H9 (cell line): Measurements from ENCODE around the gene BCORL1. TPM values are rescaled to one million over a fixed set of nuclear protein-coding genes. Genes with fewer than 3 reads are reported as not detected.

ENCODE experiments used
- DNase-seq: peaks from one replicate; pipeline ENCODE4 v3.0.0-alpha.2; 2017
- H2AFZ ChIP-seq: one replicate; pipeline ENCODE4 v1.6.1; 2013; ENCODE audit warnings: mild to moderate bottlenecking, low read length, control low read depth, moderate library complexity
- H2AK5ac ChIP-seq: 2 replicates; pipeline ENCODE4 v1.6.1; 2013; ENCODE audit warnings: low read length, control low read depth, mixed read lengths; ENCODE audit not compliant: insufficient read length
- H2BK120ac ChIP-seq: one replicate; pipeline ENCODE4 v1.6.1; 2013; ENCODE audit warnings: low read depth, mild to moderate bottlenecking, low read length, control low read depth, inconsistent platforms; ENCODE audit not compliant: poor library complexity, severe bottlenecking
- H2BK12ac ChIP-seq: 2 replicates; pipeline ENCODE4 v1.6.1; 2013; ENCODE audit warnings: low read length, control low read depth, mixed read lengths, low read depth; ENCODE audit not compliant: insufficient read length
- H2BK15ac ChIP-seq: 2 replicates; pipeline ENCODE4 v1.6.1; 2013; ENCODE audit warnings: low read depth, low read length, control low read depth
- H2BK20ac ChIP-seq: one replicate; pipeline ENCODE4 v1.6.1; 2013; ENCODE audit warnings: low read depth, mild to moderate bottlenecking, low read length, control low read depth, inconsistent platforms; ENCODE audit not compliant: poor library complexity, severe bottlenecking
- H2BK5ac ChIP-seq: 2 replicates; pipeline ENCODE4 v1.6.1; 2013; ENCODE audit warnings: low read length, control low read depth, mixed read lengths; ENCODE audit not compliant: insufficient read length
- H3K14ac ChIP-seq: 2 replicates; pipeline ENCODE4 v1.6.1; 2013; ENCODE audit warnings: low read length, control low read depth; ENCODE audit not compliant: insufficient read depth
- H3K18ac ChIP-seq: 2 replicates; pipeline ENCODE4 v1.6.1; 2013; ENCODE audit warnings: low read depth, mild to moderate bottlenecking, mixed read lengths, low read length, control low read depth; ENCODE audit not compliant: insufficient read length
- H3K23ac ChIP-seq: 2 replicates; pipeline ENCODE4 v1.6.1; 2013; ENCODE audit warnings: low read length, control low read depth, mixed read lengths, low read depth; ENCODE audit not compliant: insufficient read length
- H3K23me2 ChIP-seq: 2 replicates; pipeline ENCODE4 v1.6.1; 2013; ENCODE audit warnings: low read depth, mild to moderate bottlenecking, mixed read lengths, low read length, control low read depth; ENCODE audit not compliant: insufficient read length, poor library complexity, severe bottlenecking
- H3K27ac ChIP-seq: 2 replicates; pipeline ENCODE4 v1.5.1; 2013; ENCODE audit warnings: low read length, control low read depth, mixed read lengths, low read depth; ENCODE audit not compliant: insufficient read length
- H3K27me3 ChIP-seq: 2 replicates; pipeline ENCODE4 v1.6.1; 2013; ENCODE audit warnings: low read length, control low read depth, inconsistent platforms; ENCODE audit not compliant: insufficient read depth
- H3K4ac ChIP-seq: 2 replicates; pipeline ENCODE4 v1.6.1; 2013; ENCODE audit warnings: low read depth, mild to moderate bottlenecking, control low read depth, inconsistent platforms, low read length, moderate library complexity
- H3K4me1 ChIP-seq: 2 replicates; pipeline ENCODE4 v1.6.1; 2013; ENCODE audit warnings: low read length, control low read depth, inconsistent platforms; ENCODE audit not compliant: insufficient read depth
- H3K4me2 ChIP-seq: 2 replicates; pipeline ENCODE4 v1.6.1; 2013; ENCODE audit warnings: low read length, control low read depth, mixed read lengths; ENCODE audit not compliant: insufficient read length, insufficient read depth
- H3K56ac ChIP-seq: 2 replicates; pipeline ENCODE4 v1.6.1; 2013; ENCODE audit warnings: low read depth, mild to moderate bottlenecking, mixed read lengths, low read length, control low read depth; ENCODE audit not compliant: insufficient read length
- H3K79me1 ChIP-seq: 2 replicates; pipeline ENCODE4 v1.6.1; 2013; ENCODE audit warnings: low read depth, mild to moderate bottlenecking, moderate library complexity, low read length, control low read depth, inconsistent platforms; ENCODE audit not compliant: insufficient read depth, poor library complexity, severe bottlenecking
- H3K79me2 ChIP-seq: 2 replicates; pipeline ENCODE4 v1.6.1; 2013; ENCODE audit warnings: low read length, control low read depth, inconsistent platforms; ENCODE audit not compliant: insufficient read depth
- H3K9ac ChIP-seq: 2 replicates; pipeline ENCODE4 v1.6.1; 2013; ENCODE audit warnings: low read length, control low read depth, mixed read lengths; ENCODE audit not compliant: insufficient read length; ENCODE audit errors: extremely low read depth
- H3K9me3 ChIP-seq: one replicate; pipeline ENCODE4 v1.6.1; 2013; ENCODE audit warnings: low read depth, low read length, inconsistent platforms; ENCODE audit not compliant: control insufficient read depth
- H3T11ph ChIP-seq: one replicate; pipeline ENCODE4 v1.6.1; 2013; ENCODE audit warnings: mild to moderate bottlenecking, low read length, control low read depth, inconsistent platforms
- H4K20me1 ChIP-seq: one replicate; pipeline ENCODE4 v1.6.1; 2013; ENCODE audit not compliant: control insufficient read depth, insufficient read length, insufficient read depth
- H4K5ac ChIP-seq: 2 replicates; pipeline ENCODE4 v1.6.1; 2013; ENCODE audit warnings: low read depth, mild to moderate bottlenecking, mixed read lengths, low read length, control low read depth; ENCODE audit not compliant: insufficient read length
- H4K8ac ChIP-seq: replicated peaks from 2 replicates; pipeline ENCODE4 v1.6.1; 2013; ENCODE audit warnings: low read length, control low read depth, mixed read lengths, low read depth; ENCODE audit not compliant: insufficient read length
- H4K91ac ChIP-seq: 2 replicates; pipeline ENCODE4 v1.6.1; 2013; ENCODE audit warnings: low read depth, mild to moderate bottlenecking, moderate library complexity, mixed read lengths, low read length, control low read depth; ENCODE audit not compliant: insufficient read length
- H3K27ac Mint-ChIP-seq, 3 experiments: 2 replicates in 2 of 3; 3 replicates in 1 of 3; pipeline ENCODE4 v1.8.0; 2020 to 2021; ENCODE audit warnings: mixed read lengths in 3 of 3, mild to moderate bottlenecking in 1 of 3, moderate library complexity in 1 of 3
- H3K27me3 Mint-ChIP-seq: 2 replicates; pipeline ENCODE4 v1.8.0; 2021; ENCODE audit warnings: low read depth, mild to moderate bottlenecking, moderate library complexity, mixed read lengths
- H3K36me3 Mint-ChIP-seq, 3 experiments: 2 replicates in 2 of 3; 3 replicates in 1 of 3; pipeline ENCODE4 v1.8.0; 2020 to 2021; ENCODE audit warnings: low read depth in 3 of 3, mixed read lengths in 3 of 3; ENCODE audit not compliant: insufficient read depth in 1 of 3
- H3K4me1 Mint-ChIP-seq, 2 experiments: 2 replicates each; pipeline ENCODE4 v1.8.0; 2020; ENCODE audit warnings: mixed read lengths in 2 of 2
- H3K4me3 Mint-ChIP-seq, 2 experiments: 2 replicates in 1 of 2; 3 replicates in 1 of 2; pipeline ENCODE4 v1.8.0; 2020 to 2021; ENCODE audit warnings: mild to moderate bottlenecking in 2 of 2, mixed read lengths in 2 of 2, moderate library complexity in 1 of 2
- H3K9me3 Mint-ChIP-seq, 2 experiments: 2 replicates in 1 of 2; 3 replicates in 1 of 2; pipeline ENCODE4 v1.8.0; 2020; ENCODE audit warnings: mild to moderate bottlenecking in 2 of 2, mixed read lengths in 2 of 2, moderate library complexity in 1 of 2
- CTCF ChIP-seq: fragments of 200-600 bp; sonication (generic); conservative IDR thresholded peaks from 3 replicates; pipeline ENCODE4 v1.8.0; 2021; ENCODE audit warnings: antibody characterized with exemption, mild to moderate bottlenecking
- whole genome bisulfite sequencing: extraction: QIAGEN DNeasy Blood & Tissue Kit; methylation state at CpG from one replicate; pipeline ENCODE4 v1.1.7; 2013; ENCODE audit warnings: missing lambda C conversion rate, low lambda C conversion rate, mixed read lengths; ENCODE audit not compliant: insufficient read length; ENCODE audit errors: extremely low coverage; 5-methylcytosine and 5-hydroxymethylcytosine counted together
- total RNA-seq: library from RNA; stranded (reverse); gene quantifications from 2 replicates; pipeline ENCODE4 v1.2.1, GENCODE V29; 2021

Gene BCORL1
- total RNA-seq, 1 experiment from 2014 or later: 6.1 TPM

GRCh38 chrX:129998021-129998420, 15.6 kb downstream of the BCORL1 start:
- Mint-ChIP-seq H3K4me1 (peaks cover 12 to 18% of the 10 kb centered on the region in 2 experiments), H3K36me3 (peaks cover 0 to 8% (median 0%) of the 10 kb centered on the region in 3 experiments; a peak in 2 of 7 replicates), H3K9me3 (peaks cover 0 to 66% of the 10 kb centered on the region in 2 experiments; a peak in 2 of 5 replicates), H3K4me3 (no peak overlapping the region), H3K27ac (no peak overlapping the region), H3K27me3 (peaks cover 6% of the 10 kb centered on the region)
- H2BK20ac ChIP-seq: no peak overlapping the region
- no peak overlapping the region for H3T11ph ChIP-seq
- H3K27ac ChIP-seq: no peak overlapping the region
- no peak overlapping the region for H3K18ac ChIP-seq
- no peaks in the 10 kb centered on the region; the same call in 1 of the 2 replicates for H3K27me3 ChIP-seq
- no peaks in the 10 kb centered on the region; the same call in 1 of the 2 replicates for H3K4me1 ChIP-seq
- TF ChIP-seq CTCF: no peak
- no peak overlapping the region for H2BK12ac ChIP-seq
- H3K9ac ChIP-seq: no peak overlapping the region
- H2BK120ac ChIP-seq: no peak overlapping the region
- H2BK5ac ChIP-seq: no peak overlapping the region
- no peak overlapping the region for H3K4me2 ChIP-seq
- H3K79me1 ChIP-seq: no peaks in the 10 kb centered on the region
- H3K14ac ChIP-seq: no peak overlapping the region
- no peaks in the 10 kb centered on the region for H3K79me2 ChIP-seq
- H3K56ac ChIP-seq: no peak overlapping the region
- no peak overlapping the region for H2BK15ac ChIP-seq
- H3K4ac ChIP-seq: no peak overlapping the region
- H4K20me1 ChIP-seq: no peaks in the 10 kb centered on the region
- H3K23ac ChIP-seq: no peak overlapping the region
- no peaks in the 10 kb centered on the region for H3K23me2 ChIP-seq
- H4K91ac ChIP-seq: no peak overlapping the region
- no peak overlapping the region for H4K5ac ChIP-seq
- no peak overlapping the region for H2AK5ac ChIP-seq
- H2AFZ ChIP-seq: no peak overlapping the region
- no peak for DNase-seq
- no peaks in the 10 kb centered on the region for H3K9me3 ChIP-seq
- no CpG with 5 or more reads among the region's 3 CpGs for WGBS
- no peak overlapping the region for H4K8ac ChIP-seq
